ENCODE data around the gene SERINC5.
A peak's percentile ranks its signal among the peaks of the same experiment; 100 is the strongest.
"Not testable (repeated sequence)": the region's sequence is repeated elsewhere in the genome, so short reads cannot be mapped to it uniquely, and the experiment has no call there.

SERINC5 gene

GRCh38 chr5:80255811-80256712, at the start of gene SERINC5:
SERINC5 (minus strand) TSS chr5:80256048; CDS start chr5:80255922, 126 bp downstream.
- DNase-seq, result peak; percentile 86

DNA sequence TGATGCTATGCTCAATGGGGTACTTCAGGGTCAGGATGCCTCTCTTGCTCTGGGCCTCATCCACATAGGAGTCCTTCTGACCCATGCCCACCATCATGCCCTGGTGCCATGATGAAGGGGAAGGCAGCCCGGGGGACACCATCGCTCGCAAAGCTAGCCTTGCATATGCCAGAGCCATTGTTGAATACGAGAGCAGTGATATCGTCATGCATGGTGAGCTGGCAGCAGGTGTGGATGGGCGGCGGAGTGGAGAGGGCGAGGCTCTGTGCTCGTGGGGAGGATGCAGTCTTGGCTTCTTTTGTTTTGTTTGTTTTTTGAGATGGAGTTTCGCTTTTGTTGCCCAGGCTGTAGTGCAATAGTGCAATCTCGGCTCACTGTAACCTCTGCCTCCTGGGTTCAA, 46.8 kb upstream of the SERINC5 start:
- DNase-seq, result no peak

- not testable (repeated sequence) for DNase-seq
Observed at GRCh38 chr5:80301342-80301741, 45.5 kb upstream of the SERINC5 start.

DNA sequence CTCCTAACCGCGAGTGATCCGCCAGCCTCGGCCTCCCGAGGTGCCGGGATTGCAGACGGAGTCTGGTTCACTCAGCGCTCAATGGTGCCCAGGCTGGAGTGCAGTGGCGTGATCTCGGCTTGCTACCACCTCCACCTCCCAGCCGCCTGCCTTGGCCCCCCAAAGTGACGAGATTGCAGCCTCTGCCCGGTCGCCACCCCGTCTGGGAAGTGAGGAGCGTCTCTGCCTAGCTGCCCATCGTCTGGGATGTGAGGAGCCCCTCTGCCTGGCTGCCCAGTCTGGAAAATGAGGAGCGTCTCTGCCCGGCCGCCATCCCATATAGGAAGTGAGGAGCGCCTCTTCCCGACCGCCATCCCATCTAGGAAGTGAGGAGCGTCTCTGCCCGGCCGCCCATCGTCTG, 44.9 kb upstream of the SERINC5 start:
- not testable (repeated sequence) for DNase-seq

DNA sequence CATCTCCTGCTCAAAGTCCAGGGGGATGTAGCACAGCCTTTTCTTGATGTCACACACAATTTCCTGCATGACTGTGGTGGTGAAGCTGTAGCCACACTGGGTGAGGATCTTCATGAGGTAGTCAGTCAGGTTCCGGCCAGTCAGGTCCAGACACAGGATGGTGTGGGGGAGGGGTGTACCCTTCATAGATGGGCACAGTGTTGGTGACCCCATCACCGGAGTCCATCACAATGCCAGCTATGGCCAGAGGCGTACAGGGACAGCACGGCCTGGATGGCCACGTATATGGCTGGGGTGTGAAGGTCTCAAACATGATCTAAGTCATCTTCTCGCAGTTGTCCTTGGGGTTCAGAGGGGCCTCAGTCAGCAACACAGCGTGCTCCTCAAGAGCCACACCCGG, 44.3 kb upstream of the SERINC5 start:
- DNase-seq, result no peak

DNA sequence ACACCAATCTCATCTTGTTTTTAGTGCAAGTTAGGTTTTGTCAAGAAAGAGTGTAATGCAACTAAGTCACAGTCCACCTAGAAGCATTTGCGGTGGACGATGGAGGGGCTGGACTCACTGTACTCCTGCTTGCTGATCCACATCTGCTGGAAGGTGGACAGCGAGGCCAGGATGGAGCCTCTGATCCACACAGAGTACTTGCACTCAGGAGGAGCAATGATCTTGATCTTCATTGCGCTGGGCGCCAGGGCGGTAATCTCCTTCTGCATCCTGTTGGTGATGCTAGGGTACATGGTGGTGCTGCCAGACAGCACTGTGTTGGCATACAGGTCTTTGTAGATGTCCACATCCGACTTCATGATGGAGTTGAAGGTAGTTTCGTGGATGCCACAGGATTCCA, 43.8 kb upstream of the SERINC5 start:
- DNase-seq, result no peak

- DNase-seq, result no peak
Observed at GRCh38 chr5:80296121-80296520, 40.3 kb upstream of the SERINC5 start.

GRCh38 chr5:80291761-80292160, 35.9 kb upstream of the SERINC5 start:
- no peak for DNase-seq

DNA sequence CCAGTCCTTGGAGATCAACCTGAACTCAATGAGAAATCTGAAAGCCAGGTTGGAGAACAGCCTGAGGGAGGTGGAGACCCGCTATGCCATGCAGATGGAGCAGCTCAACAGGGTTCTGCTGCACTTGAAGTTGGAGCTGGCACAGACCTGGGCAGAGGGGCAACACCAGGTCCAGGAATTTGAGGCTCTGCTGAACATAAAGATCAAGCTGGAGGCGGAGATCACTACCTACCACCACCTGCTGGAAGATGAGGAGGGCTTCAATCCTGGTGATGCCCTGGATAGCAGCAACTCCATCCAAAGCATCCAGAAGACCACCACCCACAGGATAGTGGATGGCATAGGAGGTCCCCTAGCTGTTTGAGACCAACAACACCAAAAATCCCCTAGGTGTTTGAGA, 33.5 kb upstream of the SERINC5 start:
- DNase-seq, result no peak

DNA sequence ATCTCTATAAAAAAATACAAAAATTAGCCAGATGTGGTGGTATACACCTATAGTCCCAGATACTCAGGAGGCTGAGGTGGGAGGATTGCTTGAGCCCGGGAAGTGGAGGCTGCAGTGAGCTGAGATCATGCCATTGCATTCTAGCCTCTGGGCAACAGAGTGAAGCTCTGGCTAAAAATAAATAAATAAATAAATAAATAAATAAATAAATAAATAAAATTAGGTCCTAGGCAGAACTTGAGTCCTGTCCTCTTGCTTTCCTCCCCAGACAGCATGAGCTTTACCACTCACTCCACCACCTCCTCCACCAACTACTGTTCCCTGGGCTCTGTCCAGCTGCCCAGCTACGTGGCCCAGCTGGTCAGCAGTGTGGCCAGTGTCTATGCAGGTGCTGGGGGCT, 32.3 kb upstream of the SERINC5 start:
- no peak for DNase-seq

DNA sequence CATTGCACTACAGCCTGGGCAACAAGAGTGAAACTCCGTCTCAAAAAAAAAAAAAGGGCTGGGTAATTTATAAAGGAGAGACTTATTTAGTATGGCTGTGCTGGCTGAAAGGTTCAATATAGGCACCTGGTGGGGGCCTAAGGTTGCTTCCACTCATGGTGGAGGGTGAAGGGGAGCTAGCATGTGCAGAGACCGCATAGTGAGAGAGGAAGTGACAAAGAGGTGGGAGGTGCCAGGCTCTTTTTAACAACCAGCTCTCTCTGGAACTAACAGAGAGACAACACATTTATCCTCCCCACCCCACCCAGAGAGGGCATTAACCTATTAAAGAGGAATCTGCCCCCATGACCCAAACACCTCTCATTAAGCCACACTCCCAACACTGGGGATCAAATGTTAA, 28.9 kb upstream of the SERINC5 start:
- peak; percentile 29 for DNase-seq

GRCh38 chr5:80283360-80283759, 27.5 kb upstream of the SERINC5 start:
- DNase-seq, result no peak

- DNase-seq, result no peak
Observed at GRCh38 chr5:80282054-80282453, 26.2 kb upstream of the SERINC5 start.

DNA sequence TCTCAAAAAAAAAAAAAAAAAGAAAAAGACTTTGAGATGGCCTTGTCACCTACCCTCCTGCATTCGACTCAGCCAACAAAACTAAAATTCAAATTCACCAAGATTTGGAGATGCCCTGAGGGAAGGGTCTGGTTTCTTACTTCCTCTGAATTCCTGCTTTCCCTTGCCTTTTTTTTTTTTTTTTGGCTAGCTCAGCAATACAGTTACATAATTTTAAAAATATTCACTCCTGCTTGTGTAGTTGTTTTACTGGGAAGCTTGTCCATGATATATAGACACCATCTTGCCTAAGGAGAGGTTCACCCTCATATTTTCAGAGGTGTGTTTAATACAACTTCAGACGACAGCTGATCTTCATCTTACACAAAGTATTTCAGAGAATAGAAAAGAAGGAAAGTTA, 21.3 kb upstream of the SERINC5 start:
- no peak for DNase-seq

- no peak for DNase-seq
Observed at GRCh38 chr5:80276186-80276585, 20.3 kb upstream of the SERINC5 start.

- no peak for DNase-seq
Observed at GRCh38 chr5:80275347-80275746, 19.5 kb upstream of the SERINC5 start.

DNA sequence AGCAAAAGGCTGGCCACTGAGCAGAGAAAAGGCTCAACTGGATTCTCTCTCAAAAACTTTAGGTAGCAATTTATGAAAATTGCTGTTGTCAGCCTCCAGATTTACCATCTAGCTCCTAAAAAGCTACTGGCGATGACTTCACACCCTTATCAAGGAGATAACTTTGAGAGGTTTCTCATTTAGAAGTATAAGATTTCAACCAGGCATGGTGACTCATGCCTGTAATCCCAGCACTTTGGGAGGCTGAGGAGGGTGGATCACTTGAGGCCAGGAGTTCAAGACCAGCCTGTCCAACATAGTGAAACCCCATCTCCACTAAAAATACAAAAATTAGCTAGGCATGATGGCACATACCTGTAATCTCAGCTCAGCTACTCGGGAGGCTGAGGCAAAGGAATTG, 14.7 kb upstream of the SERINC5 start:
- DNase-seq, result not testable (repeated sequence)

DNA sequence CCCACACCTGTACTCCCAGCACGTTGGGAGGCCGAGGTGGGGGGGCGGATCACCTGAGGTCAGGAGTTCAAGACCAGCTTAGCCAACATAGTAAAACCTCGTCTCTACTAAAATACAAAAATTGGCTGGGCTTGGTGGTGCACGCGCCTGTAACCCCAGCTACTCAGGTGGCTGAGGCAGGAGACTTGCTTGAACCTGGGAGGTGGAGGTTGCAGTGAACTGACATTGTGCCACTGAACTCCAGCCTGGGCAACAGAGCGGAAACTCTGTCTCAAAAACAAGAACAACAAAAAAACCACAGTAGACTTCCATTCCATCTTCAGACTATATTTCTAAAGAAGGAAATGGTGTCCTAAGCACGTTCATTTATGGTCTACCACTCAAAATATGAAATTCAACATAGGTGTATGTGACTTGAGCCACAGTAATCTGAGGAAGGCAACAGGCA, 14.2 kb upstream of the SERINC5 start:
- DNase-seq, result no peak

GRCh38 chr5:80268916-80269315, 13.1 kb upstream of the SERINC5 start:
- no peak for DNase-seq

DNA sequence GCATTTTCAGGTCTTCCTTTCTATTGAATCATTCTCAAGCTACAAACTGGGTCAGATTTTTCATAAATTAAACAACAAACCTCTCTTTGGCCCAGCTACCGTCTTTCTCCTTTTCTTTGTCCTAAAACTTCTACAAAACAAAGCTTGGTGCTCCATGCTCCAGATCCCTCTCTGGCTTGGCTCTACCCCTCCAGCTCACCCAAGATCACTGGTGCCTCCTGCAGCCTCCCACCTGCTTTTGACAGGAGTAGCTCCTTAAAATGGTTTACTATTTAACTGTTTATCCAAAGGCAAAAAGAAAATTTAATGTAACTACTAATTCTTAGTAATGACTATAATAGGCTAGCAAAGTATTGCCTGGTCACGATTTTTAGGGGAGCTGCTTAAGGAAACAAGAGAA, 10.7 kb upstream of the SERINC5 start:
- DNase-seq, result no peak

- no peak for DNase-seq
Observed at GRCh38 chr5:80260461-80260860, 4.6 kb upstream of the SERINC5 start.

GRCh38 chr5:80259511-80260203, 3.8 kb upstream of the SERINC5 start:
- no peak for DNase-seq

DNA sequence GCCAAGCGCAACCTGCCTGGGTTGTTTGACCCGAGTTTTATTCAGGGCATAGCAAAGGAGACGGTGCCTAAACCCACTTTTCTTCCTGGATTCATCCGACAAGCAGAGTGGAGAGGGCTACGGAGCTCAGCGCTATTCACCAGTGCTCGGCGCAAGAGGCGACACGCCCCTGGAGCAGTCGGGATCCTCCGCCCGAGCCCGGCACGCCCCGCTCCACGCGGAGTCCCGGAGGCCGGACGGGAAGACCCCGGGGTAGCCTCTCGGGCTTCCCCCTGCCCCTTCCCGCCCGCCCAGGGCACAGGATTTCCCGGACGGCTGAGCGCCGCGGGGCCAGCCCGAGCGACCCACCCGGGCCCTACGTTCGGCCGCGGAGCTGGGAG, 427 bp downstream of the SERINC5 start:
- DNase-seq, result peak; percentile 62

- peak; percentile 31 for DNase-seq
Observed at GRCh38 chr5:80254767-80255430, 949 bp downstream of the SERINC5 start.
